ENCODE measurements around the gene SHROOM3.

The SHROOM3 gene

GRCh38 chr4:76570141-76570973 lies 135.3 kb downstream of the SHROOM3 start:
- DNase-seq (ENCODE audit: low spot score) = no peak

GRCh38 chr4:76571274-76571673 lies 136.2 kb downstream of the SHROOM3 start:
- DNase-seq (ENCODE audit: low spot score) = no peak

DNA sequence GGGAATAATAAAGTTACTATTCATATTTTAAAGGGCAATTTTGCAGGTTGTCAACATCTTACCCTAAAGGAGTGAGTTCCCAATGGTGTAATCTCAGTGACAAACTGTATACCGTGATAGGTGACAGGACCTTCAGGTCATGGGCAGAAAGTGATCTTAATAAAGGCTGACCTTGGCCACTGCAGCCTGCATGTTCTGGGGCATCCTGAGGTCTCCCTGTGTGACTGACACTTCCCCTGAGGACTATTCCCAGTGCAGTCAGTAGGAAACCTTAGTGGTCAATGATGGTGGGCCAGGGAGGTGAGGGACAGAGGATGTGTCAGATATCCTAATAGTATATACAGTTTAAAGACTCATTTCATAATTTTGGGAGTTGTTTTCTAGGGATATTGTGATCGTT lies 137.2 kb downstream of the SHROOM3 start:
- DNase-seq (ENCODE audit: low spot score) = no peak

DNA sequence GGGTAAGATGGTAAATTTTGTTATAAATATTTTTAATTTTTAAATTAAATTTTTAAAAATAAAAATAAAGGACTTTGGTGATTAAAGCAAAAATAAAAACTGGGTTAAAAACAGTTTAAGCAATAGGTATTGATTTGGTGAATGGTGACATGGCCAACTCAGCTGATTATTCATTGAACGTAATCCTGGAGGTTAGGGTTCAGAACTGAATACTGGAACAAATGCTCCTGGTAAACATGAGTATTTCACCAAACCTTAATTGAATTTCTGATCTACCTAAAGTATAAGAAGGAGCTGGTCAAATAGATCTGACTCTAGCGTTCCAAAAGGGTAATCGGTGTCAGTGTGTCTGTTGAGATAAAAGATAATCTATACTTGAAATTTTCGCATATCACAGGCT lies 141.8 kb downstream of the SHROOM3 start:
- no peak for DNase-seq (ENCODE audit: low spot score)

GRCh38 chr4:76578002-76578560 lies 143.1 kb downstream of the SHROOM3 start:
- DNase-seq (ENCODE audit: low spot score) = no peak

- no peak for DNase-seq (ENCODE audit: low spot score)
Observed at GRCh38 chr4:76579596-76580375, 144.8 kb downstream of the SHROOM3 start.

- no peak for DNase-seq (ENCODE audit: low spot score)
Observed at GRCh38 chr4:76581077-76581962, 146.3 kb downstream of the SHROOM3 start.

GRCh38 chr4:76582074-76582816 lies 147.2 kb downstream of the SHROOM3 start:
- DNase-seq (ENCODE audit: low spot score) = no peak

DNA sequence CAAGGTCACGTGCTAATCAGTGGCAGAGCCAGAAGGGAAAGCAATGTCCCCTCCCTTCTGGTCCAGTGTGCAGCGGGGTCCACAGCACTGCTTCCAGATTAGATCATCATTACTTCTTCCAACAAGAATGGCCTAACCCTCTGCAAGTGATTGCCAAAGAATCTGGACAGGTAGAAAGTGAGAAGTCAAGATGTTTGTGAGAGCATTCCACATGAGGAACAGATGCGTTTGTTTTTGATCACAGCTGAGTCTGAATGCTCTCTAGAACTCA lies 147.7 kb downstream of the SHROOM3 start:
- no peak for DNase-seq (ENCODE audit: low spot score)

DNA sequence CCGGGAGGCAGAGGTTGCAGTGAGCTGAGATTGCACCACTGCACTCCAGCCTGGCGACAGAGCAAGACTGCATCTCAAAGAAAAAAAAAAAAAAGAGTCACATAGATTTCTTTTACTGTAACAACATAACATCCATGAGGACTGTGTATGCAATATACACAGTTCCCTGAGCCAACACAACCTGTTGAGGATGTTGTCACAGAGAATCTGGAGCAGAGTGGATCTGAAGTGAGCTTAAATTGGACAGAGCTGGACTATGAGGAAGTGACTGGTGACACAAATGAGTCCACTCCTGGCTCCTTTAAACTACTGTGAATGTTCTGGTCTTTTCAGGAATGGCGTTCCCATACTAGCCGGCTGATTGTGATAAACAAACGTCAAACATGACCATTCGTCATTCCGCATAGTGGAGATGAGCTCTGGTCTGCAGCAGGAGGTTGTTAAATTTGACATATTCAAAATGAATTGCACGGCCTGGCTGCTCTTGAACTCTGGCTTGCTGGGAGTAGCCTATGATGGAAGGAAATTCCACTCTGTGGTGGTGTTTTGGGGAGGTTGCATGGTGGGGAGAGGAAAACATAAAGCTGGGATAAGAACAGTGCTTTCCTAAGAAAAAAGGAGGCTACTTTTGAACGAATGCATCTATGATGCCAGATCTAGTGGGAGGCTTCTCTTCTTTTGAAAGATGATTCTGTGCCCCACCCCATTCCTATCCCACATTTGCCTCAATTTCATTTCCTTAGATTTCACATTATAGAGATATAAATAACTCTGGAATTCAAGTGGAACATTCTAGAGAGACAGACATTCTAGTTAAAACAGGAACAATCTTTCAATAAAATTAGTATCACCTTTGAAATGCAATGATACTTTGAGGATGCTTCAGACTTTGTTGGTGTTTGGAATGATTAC lies 149.5 kb downstream of the SHROOM3 start:
- DNase-seq (ENCODE audit: low spot score) = no peak

DNA sequence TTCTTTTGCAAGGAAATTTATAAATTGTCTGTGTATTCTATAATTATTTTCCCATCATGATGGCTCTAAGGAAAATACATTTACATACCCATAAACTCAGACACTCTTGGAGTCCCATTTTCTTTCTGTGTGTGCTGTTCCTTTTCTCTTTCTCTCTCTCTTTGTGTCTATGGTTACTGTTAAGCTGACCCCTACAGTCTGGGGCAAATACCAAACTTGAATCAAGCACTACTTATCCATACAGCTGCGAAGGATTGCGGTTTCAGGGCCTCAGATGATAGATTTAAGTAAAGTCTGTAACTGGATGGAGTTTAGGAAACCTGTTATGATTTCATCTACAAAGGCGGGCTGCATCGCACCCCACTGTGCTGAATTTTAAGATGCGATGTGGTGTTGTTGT lies 150.2 kb downstream of the SHROOM3 start:
- DNase-seq (ENCODE audit: low spot score) = no peak

DNA sequence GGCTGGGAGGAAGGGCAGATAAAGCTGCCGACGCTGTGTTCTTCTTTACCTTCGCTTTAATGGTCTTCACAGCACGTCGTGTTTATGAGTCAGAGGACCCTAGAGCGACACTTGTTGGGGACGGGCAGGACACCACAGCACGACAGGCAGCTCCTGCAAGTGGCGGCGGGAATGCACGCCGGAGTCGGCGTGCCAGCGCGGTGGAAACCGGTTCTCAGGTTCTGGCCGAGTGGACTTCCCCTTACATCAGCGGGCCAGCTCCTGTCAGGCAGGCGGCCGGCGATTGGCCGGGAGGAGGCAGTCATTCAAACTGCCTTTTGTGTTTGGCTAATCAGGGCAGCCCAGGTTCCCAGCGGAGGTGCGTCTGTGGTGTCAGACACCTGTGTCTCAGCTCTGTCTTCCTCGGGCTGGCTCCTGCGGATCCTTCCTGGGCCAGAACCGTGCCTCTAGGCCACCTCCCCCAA lies 150.9 kb downstream of the SHROOM3 start:
- no peak for DNase-seq (ENCODE audit: low spot score)

DNA sequence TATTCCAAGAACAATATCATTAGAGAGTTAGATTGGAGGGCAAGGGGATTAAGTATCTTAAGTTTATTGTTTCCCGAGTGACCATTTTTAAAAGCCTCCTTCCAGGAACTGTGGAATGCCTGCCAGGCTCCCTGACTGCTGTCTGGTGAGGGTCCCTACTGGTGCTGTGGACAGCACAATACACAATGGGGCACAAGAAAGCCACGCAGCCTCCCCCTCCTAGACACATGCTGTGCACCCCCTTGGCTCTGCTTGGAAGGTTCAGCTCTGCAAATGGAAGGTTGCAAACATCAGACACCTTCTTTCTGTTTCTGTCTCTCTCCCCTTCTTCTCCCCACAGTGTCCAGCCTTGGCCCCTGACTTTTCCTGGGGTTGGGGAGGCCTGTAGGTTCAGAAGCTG lies 153.2 kb downstream of the SHROOM3 start:
- DNase-seq (ENCODE audit: low spot score) = no peak

DNA sequence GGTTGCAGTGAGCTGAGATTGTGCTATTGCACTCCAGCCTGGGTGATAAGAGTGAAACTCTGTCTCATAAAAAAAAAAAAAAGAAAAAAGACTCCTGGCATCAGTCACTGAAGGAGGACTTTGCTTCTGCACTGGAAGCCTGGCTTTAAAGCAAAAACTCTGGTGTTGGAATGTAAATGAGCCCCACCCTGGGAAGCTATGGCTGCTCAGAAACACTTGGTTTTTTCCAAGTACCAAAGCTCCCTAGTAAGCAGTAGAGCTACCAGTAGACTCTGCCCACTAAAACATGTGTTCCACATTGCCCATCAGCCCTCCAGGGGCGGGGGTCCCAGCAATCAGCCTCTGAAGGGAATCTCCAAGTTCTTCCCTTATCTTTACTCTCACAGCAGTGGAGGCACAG lies 154.4 kb downstream of the SHROOM3 start:
- DNase-seq (ENCODE audit: low spot score) = no peak

DNA sequence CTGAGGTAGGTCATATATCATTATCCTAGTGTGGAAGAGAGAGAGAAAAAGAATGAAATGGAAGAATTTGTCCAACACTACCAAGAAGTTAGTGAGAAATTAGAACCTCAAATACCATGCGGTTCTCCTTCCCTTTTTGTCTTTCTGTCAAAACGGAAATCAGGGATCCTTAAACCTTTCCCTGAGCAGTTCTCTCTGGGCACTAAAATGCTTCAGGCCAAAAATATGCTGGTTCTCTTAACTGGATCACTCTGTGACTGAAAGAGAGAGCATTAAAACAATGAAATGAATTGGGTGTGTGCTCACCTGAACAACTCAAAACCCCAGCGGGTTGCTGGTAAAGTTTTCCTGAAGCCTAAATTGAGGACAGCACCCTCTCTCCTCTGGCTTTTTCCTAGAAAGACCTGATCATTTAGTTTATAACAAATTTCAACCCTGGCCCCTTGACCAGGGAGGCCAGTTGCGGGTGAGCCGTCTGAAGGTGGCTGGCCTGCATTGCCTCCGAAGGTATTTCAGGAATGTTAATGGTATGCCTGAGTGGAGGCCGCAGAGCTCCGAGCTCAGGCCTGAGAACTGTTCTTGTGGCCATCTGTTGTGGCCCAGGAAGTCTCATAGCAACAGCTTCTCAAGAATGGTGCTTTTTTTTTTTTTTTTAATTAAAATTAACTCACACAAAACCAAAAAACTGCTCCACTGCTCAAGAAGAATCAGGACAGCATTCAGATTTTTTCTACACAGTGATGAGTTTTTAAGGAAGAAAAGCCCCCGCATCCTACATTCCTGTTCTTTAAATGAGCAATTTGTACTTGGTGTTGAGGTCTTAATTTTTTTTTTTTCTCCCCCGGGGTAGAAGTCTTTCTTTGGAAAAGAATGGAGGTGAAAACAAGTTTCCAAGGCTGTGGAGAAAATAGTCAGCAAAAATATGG lies 155.1 kb downstream of the SHROOM3 start:
- no peak for DNase-seq (ENCODE audit: low spot score)

DNA sequence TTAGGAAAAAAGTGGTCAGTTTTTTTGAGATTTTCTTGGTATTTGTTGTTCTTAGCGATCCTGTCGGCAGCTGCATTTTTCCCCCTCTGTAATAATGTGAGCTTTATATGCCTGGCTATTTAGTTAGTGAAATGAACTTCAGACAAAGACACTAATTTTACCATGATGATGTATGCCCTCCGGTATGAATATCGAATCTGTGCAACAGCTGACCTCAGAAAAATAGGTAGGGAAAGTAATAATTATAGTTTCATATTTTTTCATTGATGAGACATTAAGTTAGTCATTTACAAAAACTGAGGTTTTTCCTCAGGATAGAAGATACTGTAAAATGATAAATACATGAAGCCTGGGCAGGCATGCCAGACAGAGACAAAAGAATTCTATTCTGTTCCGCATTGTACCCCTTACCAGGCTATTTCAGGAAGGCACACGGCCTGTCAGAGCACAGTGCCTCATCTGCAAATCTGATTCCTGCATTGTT lies 155.8 kb downstream of the SHROOM3 start:
- DNase-seq (ENCODE audit: low spot score) = no peak

- no peak for DNase-seq (ENCODE audit: low spot score)
Observed at GRCh38 chr4:76591992-76592391, 157.0 kb downstream of the SHROOM3 start.

DNA sequence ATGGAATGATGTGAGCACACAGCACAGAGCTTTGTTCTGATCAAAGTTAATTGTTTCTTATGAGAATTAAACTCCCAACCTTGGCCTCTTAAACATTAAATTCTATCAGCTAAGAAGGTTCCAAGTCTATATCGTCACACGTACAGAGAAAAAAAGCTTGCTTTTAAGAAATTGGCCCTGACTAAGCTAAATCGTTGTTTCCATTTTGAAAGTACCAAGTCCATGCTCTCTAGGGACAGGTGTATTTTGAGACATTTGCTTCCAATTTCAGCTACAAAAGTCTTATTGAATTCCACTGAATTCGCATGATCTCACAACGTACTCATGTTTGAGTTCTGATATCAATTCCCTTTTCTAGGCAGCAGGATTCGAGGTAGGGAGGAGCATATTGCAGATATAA lies 157.4 kb downstream of the SHROOM3 start:
- DNase-seq (ENCODE audit: low spot score) = no peak

GRCh38 chr4:76594173-76594572 lies 159.1 kb downstream of the SHROOM3 start:
- DNase-seq (ENCODE audit: low spot score) = no peak
